AG04450 (cell line): Measurements from ENCODE around the gene SINHCAF. TPM values are rescaled to one million over a fixed set of nuclear protein-coding genes. Genes with fewer than 3 reads are reported as not detected.

Source experiments
- CTCF ChIA-PET: fragments of 300-600, 350-600 bp; formaldehyde crosslinking; extraction: SDS; loops from one replicate; lab custom pipeline; 2022; ENCODE audit warnings: antibody characterized with exemption, inconsistent platforms; lab: Charles Lee
- POLR2A ChIA-PET: fragments of 350-600 bp; formaldehyde crosslinking; extraction: SDS; loops from one replicate; lab custom pipeline; 2021; ENCODE audit warnings: antibody characterized with exemption, inconsistent platforms; lab: Yijun Ruan, JAX
- DNase-seq: peaks from one replicate; pipeline ENCODE4 v3.0.0-alpha.2; 2011; ENCODE audit warnings: low read depth, low spot score
- H3K27ac ChIP-seq: one replicate; pipeline ENCODE4 v1.5.1; 2012; ENCODE audit warnings: low read depth, low read length, control low read depth
- H3K27me3 ChIP-seq: one replicate; pipeline ENCODE4 v1.6.0; 2012; ENCODE audit warnings: low read length; ENCODE audit not compliant: control insufficient read depth, insufficient read depth
- H3K4me3 ChIP-seq: 2 replicates; pipeline ENCODE4 v1.5.1; 2011; ENCODE audit warnings: mild to moderate bottlenecking, low read depth, low read length, control low read depth
- H3K9me3 ChIP-seq: 2 replicates; pipeline ENCODE4 v1.5.1; 2012; ENCODE audit warnings: low read length; ENCODE audit not compliant: control insufficient read depth, insufficient read depth
- polyA plus RNA-seq: library from polyadenylated mRNA; depleted of rRNA; stranded (reverse); fragments of >200 nt; gene quantifications from 2 replicates; pipeline ENCODE4 v1.2.3, GENCODE V29; 2011
- TF ChIP-seq, protein P1 (sequence below): IDR thresholded peaks from 2 replicates; pipeline ENCODE4 v1.5.1; 2011; ENCODE audit warnings: low read depth, low read length, control low read depth, inconsistent platforms

SINHCAF gene
- polyA plus RNA-seq, 1 experiment: 31.6 TPM

DNA sequence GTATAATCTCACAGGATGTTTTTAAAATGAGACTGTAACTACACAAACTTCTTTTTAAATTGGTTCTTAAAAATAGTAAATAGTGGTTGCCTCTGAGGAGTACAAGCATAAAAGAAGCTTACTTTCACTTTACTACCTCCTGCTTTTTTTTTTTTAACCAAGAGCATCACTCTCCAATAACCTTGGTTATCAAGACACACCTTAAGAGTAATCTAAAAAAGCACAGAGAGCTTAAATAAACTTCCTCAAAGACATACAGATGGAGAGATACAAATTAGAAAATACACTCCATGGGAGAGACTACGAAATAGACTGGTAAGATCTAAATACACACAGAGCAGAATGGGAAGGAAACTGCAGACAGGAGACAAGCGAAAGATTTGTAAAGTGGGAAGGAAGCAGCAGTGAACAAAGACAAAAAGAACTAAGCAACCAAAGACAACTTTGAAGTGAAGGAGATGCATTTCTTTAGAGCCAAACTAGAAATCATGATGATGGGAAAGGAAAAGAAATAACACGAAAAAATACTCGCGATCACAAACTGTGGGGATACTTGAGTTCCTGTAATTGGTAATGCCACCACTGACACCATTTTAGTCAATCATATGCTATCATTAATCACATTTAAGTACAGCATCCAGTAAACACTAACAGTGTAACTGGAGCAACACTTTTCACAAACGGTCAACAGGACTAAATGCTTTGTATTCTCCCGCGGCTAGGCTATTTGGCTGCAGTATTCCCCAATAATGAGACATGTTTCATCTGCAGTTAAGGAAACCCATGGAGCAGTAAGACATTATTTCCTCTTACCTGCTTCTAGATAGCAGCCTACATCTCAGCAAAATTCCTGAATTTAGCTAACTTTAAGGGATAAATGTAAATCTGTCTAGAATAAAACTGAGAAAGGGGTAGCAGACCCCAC is 8.2 kb downstream of the SINHCAF start:
- TF ChIP-seq, protein P1, sequence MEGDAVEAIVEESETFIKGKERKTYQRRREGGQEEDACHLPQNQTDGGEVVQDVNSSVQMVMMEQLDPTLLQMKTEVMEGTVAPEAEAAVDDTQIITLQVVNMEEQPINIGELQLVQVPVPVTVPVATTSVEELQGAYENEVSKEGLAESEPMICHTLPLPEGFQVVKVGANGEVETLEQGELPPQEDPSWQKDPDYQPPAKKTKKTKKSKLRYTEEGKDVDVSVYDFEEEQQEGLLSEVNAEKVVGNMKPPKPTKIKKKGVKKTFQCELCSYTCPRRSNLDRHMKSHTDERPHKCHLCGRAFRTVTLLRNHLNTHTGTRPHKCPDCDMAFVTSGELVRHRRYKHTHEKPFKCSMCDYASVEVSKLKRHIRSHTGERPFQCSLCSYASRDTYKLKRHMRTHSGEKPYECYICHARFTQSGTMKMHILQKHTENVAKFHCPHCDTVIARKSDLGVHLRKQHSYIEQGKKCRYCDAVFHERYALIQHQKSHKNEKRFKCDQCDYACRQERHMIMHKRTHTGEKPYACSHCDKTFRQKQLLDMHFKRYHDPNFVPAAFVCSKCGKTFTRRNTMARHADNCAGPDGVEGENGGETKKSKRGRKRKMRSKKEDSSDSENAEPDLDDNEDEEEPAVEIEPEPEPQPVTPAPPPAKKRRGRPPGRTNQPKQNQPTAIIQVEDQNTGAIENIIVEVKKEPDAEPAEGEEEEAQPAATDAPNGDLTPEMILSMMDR: no peak
- H3K27ac ChIP-seq: no peak overlapping the region
- H3K27me3 ChIP-seq: no peaks in the 10 kb centered on the region
- H3K4me3 ChIP-seq: peak overlapping the region; percentile 50
- ChIA-PET POLR2A (interaction anchor here (0.7 kb wide), 1 partner anchor 40 kb away, joined by 5 read pairs; no protein-coding TSS in a partner anchor), CTCF (interaction anchor here (0.5 to 2.8 kb wide), 2 partner anchors 46 to 473 kb away, joined by 5 to 18 read pairs; no protein-coding TSS in a partner anchor)
- H3K9me3 ChIP-seq: no peaks in the 10 kb centered on the region; the same call in 1 of the 2 replicates
- no peak for DNase-seq

DNA sequence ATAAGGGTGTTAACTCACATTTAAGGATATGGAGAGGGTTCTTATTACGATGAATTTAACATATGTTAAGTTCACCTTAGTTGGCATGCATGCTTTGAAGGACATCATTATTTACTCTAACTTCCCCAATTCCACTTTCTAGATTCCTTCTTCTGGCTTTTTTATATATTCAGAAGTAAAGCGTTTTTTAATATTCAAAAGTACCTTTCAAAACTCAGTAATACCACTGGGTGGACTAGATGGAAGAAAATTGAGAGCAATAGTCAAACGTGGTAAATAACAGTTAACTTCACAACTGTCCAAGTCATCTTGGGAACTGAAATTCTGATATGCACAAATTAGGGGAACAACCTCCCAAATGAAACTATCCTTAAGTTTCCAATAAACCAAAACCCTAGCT is 9.1 kb downstream of the SINHCAF start:
- Histone ChIP-seq H3K27ac (no peak overlapping the region), H3K9me3 (no peaks in the 10 kb centered on the region; the same call in 1 of the 2 replicates), H3K27me3 (no peaks in the 10 kb centered on the region), H3K4me3 (no peak overlapping the region)
- CTCF ChIA-PET: interaction anchor here (0.7 to 2.8 kb wide), 3 partner anchors 45 to 86 kb away, joined by 3 to 18 read pairs (median 4); no protein-coding TSS in a partner anchor
- DNase-seq: no peak
- POLR2A ChIA-PET: no interaction called here
- TF ChIP-seq, protein P1: no peak

DNA sequence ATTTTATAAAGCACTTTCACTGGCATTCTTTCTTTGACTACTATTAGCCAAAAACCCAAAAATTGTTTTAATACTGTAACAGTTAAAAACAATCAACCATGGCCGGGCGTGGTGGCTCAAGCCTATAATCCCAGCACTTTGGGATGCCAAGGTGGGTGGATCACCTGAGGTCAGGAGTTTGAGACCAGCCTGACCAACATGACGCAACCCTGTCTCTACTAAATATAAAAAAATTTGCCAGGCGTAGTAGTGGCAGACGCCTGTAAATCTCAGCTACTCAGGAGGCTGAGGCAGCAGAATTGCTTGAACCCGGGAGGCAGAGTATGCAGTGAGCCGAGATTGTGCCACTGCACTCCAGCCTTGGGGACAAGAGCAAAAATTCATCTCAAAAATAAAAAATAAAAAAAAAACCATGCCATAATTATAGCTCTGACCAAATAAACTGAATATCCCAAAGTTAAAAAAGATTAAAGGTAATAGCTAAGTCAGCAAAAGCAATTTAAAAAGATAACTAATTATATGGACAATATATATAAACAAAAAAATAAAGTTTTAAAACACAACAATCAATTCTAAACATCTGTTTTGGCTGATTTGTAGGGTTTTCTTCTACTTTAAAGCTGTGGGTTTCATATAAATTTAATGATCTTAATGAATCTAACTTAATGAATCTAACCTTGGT is 10.0 kb downstream of the SINHCAF start:
- TF ChIP-seq, protein P1: no peak
- peaks cover 2% of the 10 kb centered on the region; the same call in 1 of the 2 replicates for H3K9me3 ChIP-seq
- CTCF ChIA-PET: interaction anchor here (1.4 to 2.8 kb wide), 2 partner anchors 44 to 87 kb away, joined by 3 to 18 read pairs; no protein-coding TSS in a partner anchor

DNA sequence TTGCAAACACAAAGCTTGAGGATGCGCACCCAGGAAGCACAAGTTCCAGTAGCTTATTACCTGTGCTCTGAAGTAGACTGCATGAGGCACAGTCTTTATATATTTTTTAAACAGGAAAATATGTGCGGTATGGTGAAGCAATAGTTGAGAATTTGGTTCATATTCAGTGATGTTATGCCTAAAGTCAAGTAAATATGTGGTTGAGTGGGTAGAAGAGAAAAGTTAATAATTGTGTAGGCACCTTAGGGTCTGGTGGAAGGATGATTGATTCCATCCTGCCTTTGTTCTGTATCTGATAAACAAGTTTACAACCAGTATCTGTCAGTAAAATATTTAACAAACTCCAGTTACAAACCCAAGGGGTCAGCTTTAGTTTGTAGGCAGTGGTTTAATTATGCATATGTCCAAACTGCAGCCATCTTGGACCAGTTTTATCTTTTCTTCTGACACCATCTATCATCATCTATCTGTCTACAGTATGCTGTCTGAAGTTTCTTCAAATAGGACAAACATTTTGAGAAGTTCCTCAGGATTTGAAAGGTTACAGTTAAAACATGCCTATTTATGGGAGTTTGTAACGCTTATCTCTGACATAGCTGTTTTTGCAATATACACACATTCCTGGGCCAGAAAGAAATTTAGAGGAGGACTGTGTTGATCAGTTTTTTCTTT is 10.8 kb downstream of the SINHCAF start:
- no peak overlapping the region for H3K4me3 ChIP-seq
- H3K9me3 ChIP-seq: peaks cover 2% of the 10 kb centered on the region; the same call in 1 of the 2 replicates
- no peak for DNase-seq
- no peak overlapping the region for H3K27ac ChIP-seq
- ChIA-PET CTCF (interaction anchor here (0.6 to 2.8 kb wide), 2 partner anchors 8 to 43 kb away, joined by 3 to 18 read pairs; no protein-coding TSS in a partner anchor), POLR2A (no interaction called here)
- TF ChIP-seq, protein P1: no peak
- no peaks in the 10 kb centered on the region for H3K27me3 ChIP-seq

More for the DNA sequence above, 10.0 kb downstream of the SINHCAF start:
- H3K27ac ChIP-seq: no peak overlapping the region
- DNase-seq: no peak
- POLR2A ChIA-PET: no interaction called here
- no peak overlapping the region for H3K4me3 ChIP-seq
- no peaks in the 10 kb centered on the region for H3K27me3 ChIP-seq
